Gastrocnemius medialis (tissue), 4 donors: ENCODE results near the gene COX4I2.

Experiments
- POLR2A ChIP-seq, 2 donors: fragments of 450-650 bp; IDR thresholded peaks; one replicate each; pipeline ENCODE4 v1.6.1; 2017; ENCODE audit warnings: antibody characterized with exemption in 2 of 2, mild to moderate bottlenecking in 2 of 2, moderate library complexity in 2 of 2
- TF ChIP-seq, protein P1 (sequence below), 5 experiments: fragments of 450-650 bp in 3 of 5; fragments of 200-600 bp in 2 of 5; sonication (generic) in 2 of 5; IDR thresholded peaks in 4 of 5; conservative IDR thresholded peaks in 1 of 5; 1 replicate in 4 of 5; 2 replicates in 1 of 5; pipeline ENCODE4 v1.5.1; 2016 to 2019; ENCODE audit warnings: antibody characterized with exemption in 5 of 5, mild to moderate bottlenecking in 3 of 5, moderate library complexity in 3 of 5

DNA sequence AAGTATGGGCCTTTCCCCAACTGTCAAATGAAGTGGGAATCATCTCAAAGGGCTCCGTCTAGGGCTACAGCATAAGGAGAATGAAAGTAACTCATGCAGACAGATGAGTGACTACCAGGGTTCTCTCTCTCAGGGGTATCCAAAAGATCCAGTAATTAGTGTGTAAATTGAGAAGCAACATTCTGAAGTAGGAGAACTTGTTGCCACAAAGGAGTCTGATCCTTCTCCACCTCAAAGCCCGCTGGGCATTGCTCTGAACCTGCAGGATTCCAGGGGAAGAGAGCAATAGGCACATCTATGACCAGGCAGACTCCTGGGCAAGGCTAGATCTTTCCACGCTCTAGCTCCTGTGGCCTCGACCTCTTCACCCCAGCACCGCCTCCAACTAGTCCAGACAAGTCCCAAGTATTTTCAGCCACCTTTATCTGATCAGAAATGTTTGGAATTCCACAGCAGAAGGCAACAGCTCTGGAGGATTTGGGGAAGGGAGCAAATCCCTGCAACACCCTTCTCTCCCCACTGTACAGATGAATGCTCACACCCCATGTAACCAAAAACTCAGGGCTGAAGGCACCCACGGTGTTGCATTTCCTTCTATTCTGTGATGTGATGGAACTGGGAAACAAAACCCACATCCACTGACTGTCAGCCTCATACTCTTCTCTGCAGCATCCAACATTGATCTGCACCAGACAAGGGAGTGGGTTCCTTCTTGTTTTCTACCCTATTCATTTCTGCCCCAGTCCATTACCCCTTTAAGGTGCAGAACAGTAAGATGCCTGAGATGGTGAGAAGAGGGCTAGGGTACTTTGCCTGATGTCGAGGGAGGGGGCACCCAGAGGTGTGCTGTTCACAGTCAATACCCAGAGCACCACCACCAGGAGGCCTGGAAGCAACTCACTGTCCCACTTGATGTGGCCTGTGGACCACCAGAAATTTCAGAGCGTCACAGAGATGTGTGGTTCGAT, 41.0 kb downstream of the COX4I2 start:
- TF ChIP-seq POLR2A (IDR thresholded peaks at IDR 0.05) = no peak
- TF ChIP-seq, protein P1, sequence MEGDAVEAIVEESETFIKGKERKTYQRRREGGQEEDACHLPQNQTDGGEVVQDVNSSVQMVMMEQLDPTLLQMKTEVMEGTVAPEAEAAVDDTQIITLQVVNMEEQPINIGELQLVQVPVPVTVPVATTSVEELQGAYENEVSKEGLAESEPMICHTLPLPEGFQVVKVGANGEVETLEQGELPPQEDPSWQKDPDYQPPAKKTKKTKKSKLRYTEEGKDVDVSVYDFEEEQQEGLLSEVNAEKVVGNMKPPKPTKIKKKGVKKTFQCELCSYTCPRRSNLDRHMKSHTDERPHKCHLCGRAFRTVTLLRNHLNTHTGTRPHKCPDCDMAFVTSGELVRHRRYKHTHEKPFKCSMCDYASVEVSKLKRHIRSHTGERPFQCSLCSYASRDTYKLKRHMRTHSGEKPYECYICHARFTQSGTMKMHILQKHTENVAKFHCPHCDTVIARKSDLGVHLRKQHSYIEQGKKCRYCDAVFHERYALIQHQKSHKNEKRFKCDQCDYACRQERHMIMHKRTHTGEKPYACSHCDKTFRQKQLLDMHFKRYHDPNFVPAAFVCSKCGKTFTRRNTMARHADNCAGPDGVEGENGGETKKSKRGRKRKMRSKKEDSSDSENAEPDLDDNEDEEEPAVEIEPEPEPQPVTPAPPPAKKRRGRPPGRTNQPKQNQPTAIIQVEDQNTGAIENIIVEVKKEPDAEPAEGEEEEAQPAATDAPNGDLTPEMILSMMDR (IDR thresholded peaks at IDR 0.05 in 4 of 5, conservative IDR thresholded peaks at IDR 0.05 in 1 of 5) = no peak
